Endodermal cell (in vitro differentiated cells): ENCODE data around the gene OSCP1. TPM values are rescaled to one million over a fixed set of nuclear protein-coding genes. Genes with fewer than 3 reads are reported as not detected.

Experiments
- DNase-seq: peaks from one replicate; pipeline ENCODE4 v3.0.0-alpha.2; 2017
- H3K27ac ChIP-seq: 2 replicates; pipeline ENCODE4 v1.5.1; 2013; ENCODE audit warnings: mild to moderate bottlenecking, low read depth, low read length, moderate library complexity
- H3K27me3 ChIP-seq: 2 replicates; pipeline ENCODE4 v1.6.1; 2013; ENCODE audit warnings: mild to moderate bottlenecking, low read length, moderate library complexity; ENCODE audit not compliant: insufficient read depth, control insufficient read depth, poor library complexity, severe bottlenecking
- H3K36me3 ChIP-seq: 2 replicates; pipeline ENCODE4 v1.7.0; 2013; ENCODE audit warnings: mild to moderate bottlenecking, low read length, moderate library complexity; ENCODE audit not compliant: control insufficient read depth, insufficient read depth
- H3K4me1 ChIP-seq: one replicate; pipeline ENCODE4 v1.7.0; 2013; ENCODE audit warnings: low read length; ENCODE audit not compliant: control insufficient read depth, insufficient read depth
- H3K4me3 ChIP-seq: 2 replicates; pipeline ENCODE4 v1.5.1; 2013; ENCODE audit warnings: mild to moderate bottlenecking, low read length, moderate library complexity
- H3K9ac ChIP-seq: 2 replicates; pipeline ENCODE4 v1.6.1; 2013; ENCODE audit warnings: mild to moderate bottlenecking, low read length, moderate library complexity; ENCODE audit not compliant: poor library complexity, severe bottlenecking; ENCODE audit errors: extremely low read depth
- H3K9me3 ChIP-seq: 2 replicates; pipeline ENCODE4 v1.6.1; 2013; ENCODE audit warnings: mild to moderate bottlenecking, low read length, moderate library complexity; ENCODE audit not compliant: control insufficient read depth
- H3K27ac Mint-ChIP-seq: 2 replicates; pipeline ENCODE4 v1.8.0; 2020; ENCODE audit warnings: mixed read lengths
- H3K27me3 Mint-ChIP-seq: 2 replicates; pipeline ENCODE4 v1.8.0; 2021; ENCODE audit warnings: mild to moderate bottlenecking, mixed read lengths; ENCODE audit not compliant: insufficient read depth
- H3K36me3 Mint-ChIP-seq: 2 replicates; pipeline ENCODE4 v1.8.0; 2020; ENCODE audit warnings: low read depth, mixed read lengths
- H3K4me1 Mint-ChIP-seq: 2 replicates; pipeline ENCODE4 v1.8.0; 2020; ENCODE audit warnings: mixed read lengths
- H3K4me3 Mint-ChIP-seq: 2 replicates; pipeline ENCODE4 v1.8.0; 2020; ENCODE audit warnings: mild to moderate bottlenecking, moderate library complexity, mixed read lengths
- H3K9me3 Mint-ChIP-seq: 2 replicates; pipeline ENCODE4 v1.8.0; 2020; ENCODE audit warnings: mild to moderate bottlenecking, mixed read lengths
- CTCF ChIP-seq: fragments of 200-600 bp; sonication (generic); conservative IDR thresholded peaks from 2 replicates; pipeline ENCODE4 v1.5.0; 2021; ENCODE audit warnings: antibody characterized with exemption, mild to moderate bottlenecking
- WGBS, 2 experiments: methylation state at CpG; one replicate each; pipeline versions ENCODE4 v1.1.5 to v1.1.7; 2013; ENCODE audit warnings: missing lambda C conversion rate in 2 of 2, mixed read lengths in 1 of 2; ENCODE audit not compliant: insufficient coverage in 1 of 2, insufficient read length in 1 of 2; 5-methylcytosine and 5-hydroxymethylcytosine counted together
- total RNA-seq, 2 donors: library from RNA; stranded (reverse); fragmentation: NEBNext Ultra II Directional in 1 of 2; extraction: Animal tissue kit (Norgen Biotek cat#: 25700) in 1 of 2; gene quantifications; 2 replicates in 1 of 2; 3 replicates in 1 of 2; pipeline ENCODE4 v1.2.1, GENCODE V29; 2021

The OSCP1 gene
- total RNA-seq, 2 donors from 2014 or later = 9.6 to 10.5 TPM

- Mint-ChIP-seq H3K9me3 (peaks cover 13% of the 10 kb centered on the region), H3K27ac (no peak overlapping the region), H3K36me3 (peaks cover 33% of the 10 kb centered on the region), H3K4me3 (no peak overlapping the region), H3K4me1 (peaks cover 3% of the 10 kb centered on the region), H3K27me3 (no peaks in the 10 kb centered on the region)
- Histone ChIP-seq H3K9me3 (peaks cover 14% of the 10 kb centered on the region), H3K9ac (no peak overlapping the region), H3K4me1 (no peaks in the 10 kb centered on the region), H3K27ac (no peak overlapping the region), H3K27me3 (no peaks in the 10 kb centered on the region), H3K4me3 (no peak overlapping the region), H3K36me3 (no peaks in the 10 kb centered on the region)
- WGBS, 2 experiments = 96 to 100% methylated on average over 3 to 4 of the region's 4 CpGs
- TF ChIP-seq CTCF = no peak
- no peak for DNase-seq
These were observed 35.9 kb downstream of the OSCP1 start for GRCh38 chr1:36414384-36414783.

DNA sequence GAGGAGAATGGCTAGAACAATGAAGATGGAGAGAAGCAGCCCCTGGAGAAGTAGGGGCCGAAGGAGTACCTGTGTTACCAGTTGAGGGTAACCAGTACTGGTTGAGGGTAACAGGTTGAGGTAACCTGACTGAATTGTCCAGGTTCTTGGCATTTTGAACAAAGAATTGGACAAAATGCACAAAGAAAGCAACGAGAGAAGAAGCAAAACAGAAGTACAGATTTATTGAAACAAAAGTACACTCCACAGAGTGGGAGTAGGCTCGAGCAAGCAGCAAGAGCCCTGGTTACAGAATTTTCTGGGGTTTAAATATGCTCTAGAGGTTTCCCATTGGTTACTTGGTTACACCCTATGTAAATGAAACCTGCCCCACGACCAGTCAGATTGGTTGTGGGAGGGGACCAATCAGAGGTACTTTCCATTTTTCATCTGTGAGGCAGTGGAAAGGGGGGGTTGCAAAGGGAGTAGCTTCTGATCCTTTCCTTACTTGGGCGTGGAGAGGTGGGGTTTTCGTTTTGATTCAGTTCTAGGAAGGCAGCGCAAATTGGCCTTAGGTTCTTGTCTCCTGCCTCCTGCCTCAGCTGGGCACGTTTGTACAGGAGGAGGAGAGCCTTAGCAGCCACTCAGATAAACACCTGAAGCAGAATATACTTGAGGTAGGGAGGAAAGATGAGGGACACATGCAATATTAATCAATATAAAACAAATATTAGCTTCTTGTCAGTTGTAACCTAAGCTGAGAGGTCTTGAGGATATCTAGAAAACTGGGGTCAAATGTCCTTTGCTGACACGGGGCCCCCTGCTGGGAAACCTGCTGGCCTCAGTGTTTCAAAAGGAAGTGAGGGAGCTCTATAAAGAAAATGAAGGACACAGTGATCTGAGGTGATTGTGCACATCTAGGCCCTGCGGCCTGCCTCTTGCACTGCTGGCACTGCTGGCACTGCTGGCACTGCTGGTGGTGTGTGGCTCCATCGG, 38.3 kb downstream of the OSCP1 start:
- H3K4me1 ChIP-seq = no peaks in the 10 kb centered on the region
- 88 to 90% methylated on average over 7 to 10 of the region's 11 CpGs for whole genome bisulfite sequencing, 2 experiments
- H3K36me3 ChIP-seq = no peaks in the 10 kb centered on the region
- no peaks in the 10 kb centered on the region for H3K27me3 ChIP-seq
- Mint-ChIP-seq H3K27ac (no peak overlapping the region), H3K4me3 (no peak overlapping the region), H3K4me1 (peaks cover 3% of the 10 kb centered on the region), H3K9me3 (peaks cover 13% of the 10 kb centered on the region), H3K36me3 (peaks cover 38% of the 10 kb centered on the region), H3K27me3 (no peaks in the 10 kb centered on the region)
- TF ChIP-seq CTCF = no peak
- H3K27ac ChIP-seq = no peak overlapping the region
- DNase-seq = peak; percentile 66
- H3K9me3 ChIP-seq = peaks cover 14% of the 10 kb centered on the region
- H3K9ac ChIP-seq = no peak overlapping the region
- no peak overlapping the region for H3K4me3 ChIP-seq

DNA sequence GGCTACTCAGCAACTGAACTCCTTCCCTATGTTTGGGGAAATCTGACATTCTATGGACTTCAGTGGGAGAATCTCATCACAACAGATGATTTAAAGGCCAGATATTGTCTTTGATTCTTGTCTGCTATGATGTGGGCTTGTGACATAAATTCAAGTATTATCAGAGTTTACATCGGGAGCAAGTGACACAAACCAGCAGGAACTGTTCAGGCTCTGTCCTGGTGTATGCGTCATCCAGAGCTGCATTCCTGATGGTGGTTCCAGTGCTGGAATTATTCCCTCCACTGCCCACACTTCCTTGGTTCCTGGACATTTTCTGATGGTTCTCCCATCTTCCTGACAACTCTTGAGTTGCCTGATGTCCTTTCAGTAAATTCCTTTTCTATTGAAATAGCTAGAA, 41.8 kb downstream of the OSCP1 start:
- no peaks in the 10 kb centered on the region for H3K4me1 ChIP-seq
- H3K27ac ChIP-seq = no peak overlapping the region
- WGBS, 2 experiments = 86 to 100% methylated on average over 2 of the region's 2 CpGs
- no peaks in the 10 kb centered on the region for H3K27me3 ChIP-seq
- H3K36me3 ChIP-seq = no peaks in the 10 kb centered on the region
- H3K9ac ChIP-seq = no peak overlapping the region
- TF ChIP-seq CTCF = no peak
- no peaks in the 10 kb centered on the region for H3K27me3 Mint-ChIP-seq
- H3K4me1 Mint-ChIP-seq = peaks cover 3% of the 10 kb centered on the region
- no peaks in the 10 kb centered on the region for H3K9me3 ChIP-seq
- no peak overlapping the region for H3K4me3 Mint-ChIP-seq
- no peak overlapping the region for H3K27ac Mint-ChIP-seq
- H3K36me3 Mint-ChIP-seq = peaks cover 29% of the 10 kb centered on the region
- peaks cover 2% of the 10 kb centered on the region for H3K9me3 Mint-ChIP-seq
- DNase-seq = no peak
- H3K4me3 ChIP-seq = no peak overlapping the region
